Body of pancreas (tissue), 4 donors: Measurements from ENCODE around the gene ZNF791.

ENCODE experiments used
- CTCF ChIP-seq, 7 experiments: fragments of 450-650 bp in 4 of 7; fragments of 200-600 bp in 3 of 7; sonication (generic) in 3 of 7; IDR thresholded peaks; one replicate each; pipeline ENCODE4 v1.5.1; 2016 to 2019; ENCODE audit warnings: antibody characterized with exemption in 7 of 7
- POLR2A ChIP-seq, 3 donors: fragments of 450-650 bp; IDR thresholded peaks; one replicate each; pipeline ENCODE4 v1.6.1; 2016; ENCODE audit warnings: antibody characterized with exemption in 3 of 3, mild to moderate bottlenecking in 2 of 3

- TF ChIP-seq CTCF (IDR thresholded peaks at IDR 0.05): no peak
- no peak for TF ChIP-seq POLR2A (IDR thresholded peaks at IDR 0.05)
Observed at GRCh38 chr19:12574036-12574435, 36.7 kb upstream of the ZNF791 start.
